WTC11 (cell line): ENCODE measurements around the gene BTD. TPM values are rescaled to one million over a fixed set of nuclear protein-coding genes. Genes with fewer than 3 reads are reported as not detected.

Source experiments
- ATAC-seq: fragments of 200-7000 bp; cut with Tn5 transposase; 2 replicates; pipeline ENCODE4 v1.10.0; 2021; ENCODE audit warnings: mild to moderate bottlenecking, moderate library complexity
- CTCF ChIA-PET: fragments of 300-600 bp; sonication (Branson Sonifier 250); formaldehyde crosslinking; loops from one replicate; lab custom pipeline; 2021; ENCODE audit warnings: antibody characterized with exemption; lab: Charles Lee
- POLR2A ChIA-PET: fragments of 350-600 bp; sonication (Branson Sonifier 250); formaldehyde crosslinking; loops from one replicate; lab custom pipeline; 2021; ENCODE audit warnings: antibody characterized with exemption; lab: Charles Lee
- DNase-seq: peaks from one replicate; pipeline ENCODE4 v3.0.0; 2021; ENCODE audit warnings: low spot score
- H3K27ac Mint-ChIP-seq: 2 replicates; pipeline ENCODE4 v1.8.0; 2021; ENCODE audit warnings: mixed read lengths
- H3K27me3 Mint-ChIP-seq: 2 replicates; pipeline ENCODE4 v1.8.0; 2021; ENCODE audit warnings: low read depth, mild to moderate bottlenecking, moderate library complexity, mixed read lengths
- H3K36me3 Mint-ChIP-seq: 2 replicates; pipeline ENCODE4 v1.8.0; 2021; ENCODE audit warnings: mixed read lengths
- H3K4me1 Mint-ChIP-seq: 2 replicates; pipeline ENCODE4 v1.8.0; 2022; ENCODE audit warnings: mixed read lengths
- H3K4me3 Mint-ChIP-seq: 2 replicates; pipeline ENCODE4 v1.8.0; 2021; ENCODE audit warnings: mild to moderate bottlenecking, moderate library complexity, mixed read lengths
- H3K9me3 Mint-ChIP-seq: 2 replicates; pipeline ENCODE4 v1.8.0; 2021; ENCODE audit warnings: mixed read lengths
- AFF4 ChIP-seq: sonication (generic); formaldehyde crosslinking; IDR thresholded peaks from 2 replicates; pipeline ENCODE4 v1.8.1; 2023; ENCODE audit warnings: mild to moderate bottlenecking, missing genetic modification reagents, borderline replicate concordance
- AR ChIP-seq: fragments of 250-450 bp; sonication (Bioruptor Pico); IDR thresholded peaks from 2 replicates; pipeline ENCODE4 v1.9.0; 2021; ENCODE audit warnings: mild to moderate bottlenecking
- ARID4B ChIP-seq: sonication (generic); formaldehyde crosslinking; IDR thresholded peaks from 2 replicates; pipeline ENCODE4 v1.8.0; 2023; ENCODE audit warnings: missing genetic modification reagents, mild to moderate bottlenecking, borderline replicate concordance
- ATF1 ChIP-seq: sonication (generic); formaldehyde crosslinking; IDR thresholded peaks from 2 replicates; pipeline ENCODE4 v1.8.1; 2023; ENCODE audit warnings: mild to moderate bottlenecking, moderate library complexity, missing genetic modification reagents
- CBFB ChIP-seq: sonication (generic); formaldehyde crosslinking; IDR thresholded peaks from 2 replicates; pipeline ENCODE4 v1.8.1; 2022; ENCODE audit warnings: mild to moderate bottlenecking, low read depth, missing genetic modification reagents
- E2F5 ChIP-seq: sonication (generic); formaldehyde crosslinking; IDR thresholded peaks from 2 replicates; pipeline ENCODE4 v1.8.1; 2022; ENCODE audit warnings: mild to moderate bottlenecking, moderate library complexity, missing genetic modification reagents
- ESRRA ChIP-seq: sonication (generic); formaldehyde crosslinking; IDR thresholded peaks from 2 replicates; pipeline ENCODE4 v1.8.1; 2022; ENCODE audit warnings: mild to moderate bottlenecking, missing genetic modification reagents, borderline replicate concordance
- FOXJ3 ChIP-seq: sonication (generic); formaldehyde crosslinking; IDR thresholded peaks from 2 replicates; pipeline ENCODE4 v1.9.0; 2021; ENCODE audit warnings: missing genetic modification reagents, mild to moderate bottlenecking, borderline replicate concordance
- PRRX2 ChIP-seq: fragments of 250-450 bp; sonication (Bioruptor Pico); IDR thresholded peaks from 2 replicates; pipeline ENCODE4 v1.8.0; 2021; ENCODE audit warnings: mild to moderate bottlenecking
- RELA ChIP-seq: sonication (generic); formaldehyde crosslinking; IDR thresholded peaks from 2 replicates; pipeline ENCODE4 v1.8.1; 2022; ENCODE audit warnings: missing genetic modification reagents, mild to moderate bottlenecking, borderline replicate concordance
- SMAD4 ChIP-seq: sonication (generic); formaldehyde crosslinking; IDR thresholded peaks from 2 replicates; pipeline ENCODE4 v1.8.0; 2022; ENCODE audit warnings: mild to moderate bottlenecking, missing genetic modification reagents
- ZBTB21 ChIP-seq: sonication (generic); formaldehyde crosslinking; IDR thresholded peaks from 2 replicates; pipeline ENCODE4 v1.8.1; 2023; ENCODE audit warnings: mild to moderate bottlenecking, missing genetic modification reagents, borderline replicate concordance
- ZNF219 ChIP-seq: sonication (generic); formaldehyde crosslinking; IDR thresholded peaks from 2 replicates; pipeline ENCODE4 v1.8.0; 2023; ENCODE audit warnings: missing genetic modification reagents, mild to moderate bottlenecking, borderline replicate concordance
- ZNF263 ChIP-seq: sonication (generic); formaldehyde crosslinking; IDR thresholded peaks from 2 replicates; pipeline ENCODE4 v1.8.1; 2022; ENCODE audit warnings: low read depth, mild to moderate bottlenecking, moderate library complexity, missing genetic modification reagents
- ZNF281 ChIP-seq: sonication (generic); formaldehyde crosslinking; IDR thresholded peaks from 2 replicates; pipeline ENCODE4 v1.8.0; 2023; ENCODE audit warnings: mild to moderate bottlenecking, missing genetic modification reagents
- ZNF671 ChIP-seq: fragments of 250-450 bp; sonication (Bioruptor Pico); IDR thresholded peaks from 2 replicates; pipeline ENCODE4 v1.8.0; 2021; ENCODE audit warnings: mild to moderate bottlenecking
- total RNA-seq: library from RNA; stranded (reverse); gene quantifications from 3 replicates; pipeline ENCODE4 v1.2.3, GENCODE V29; 2021

BTD gene
- total RNA-seq, 1 experiment from 2014 or later = 18.5 TPM

GRCh38 chr3:15633766-15634598 is 32.4 kb downstream of the BTD start:
- Mint-ChIP-seq H3K27me3 (peaks cover 2% of the 10 kb centered on the region; the same call in 1 of the 2 replicates), H3K4me1 (peaks cover 67% of the 10 kb centered on the region), H3K4me3 (peak overlapping the region; percentile 26), H3K27ac (0 out of 2 replicates have a peak overlapping the region, but pooled peaks have one; percentile 1), H3K36me3 (peaks cover 4% of the 10 kb centered on the region; the same call in 1 of the 2 replicates), H3K9me3 (no peaks in the 10 kb centered on the region)
- ChIA-PET POLR2A (no interaction called here), CTCF (interaction anchor here (1.5 to 2.0 kb wide), 2 partner anchors 341 to 544 kb away, joined by 3 to 5 read pairs; no protein-coding TSS in a partner anchor)
- no peak for DNase-seq
- no peak for ATAC-seq
- TF ChIP-seq E2F5 (no peak), AFF4 (CRISPR knock-in tag) (no peak), AR (CRISPR knock-in tag) (no peak), ZNF671 (no peak), ARID4B (CRISPR knock-in tag) (no peak), ATF1 (CRISPR knock-in tag) (no peak), CBFB (CRISPR knock-in tag) (no peak), PRRX2 (no peak), SMAD4 (CRISPR knock-in tag) (no peak), ZBTB21 (no peak), ZNF263 (CRISPR knock-in tag) (no peak)

GRCh38 chr3:15634671-15635070 is 33.1 kb downstream of the BTD start:
- Mint-ChIP-seq H3K27me3 (peaks cover 2% of the 10 kb centered on the region; the same call in 1 of the 2 replicates), H3K27ac (no peak overlapping the region), H3K9me3 (no peaks in the 10 kb centered on the region), H3K4me1 (peaks cover 66% of the 10 kb centered on the region), H3K36me3 (peaks cover 4% of the 10 kb centered on the region; the same call in 1 of the 2 replicates), H3K4me3 (no peak overlapping the region)
- no peak for DNase-seq
- CTCF ChIA-PET = interaction anchor here (1.5 to 2.0 kb wide), 2 partner anchors 340 to 544 kb away, joined by 3 to 5 read pairs; no protein-coding TSS in a partner anchor
- POLR2A ChIA-PET = no interaction called here
- ATAC-seq = no peak
- TF ChIP-seq ESRRA (CRISPR knock-in tag) (no peak), FOXJ3 (CRISPR knock-in tag) (no peak), ZNF281 (CRISPR knock-in tag) (no peak), PRRX2 (no peak), RELA (CRISPR knock-in tag) (no peak), ZNF219 (CRISPR knock-in tag) (no peak), E2F5 (no peak)
